Measurements from ENCODE around the gene AKNAD1. TPM values are rescaled to one million over a fixed set of nuclear protein-coding genes. Genes with fewer than 3 reads are reported as not detected.

Gene AKNAD1
- total and polyA plus RNA-seq, 10 of the 15 experiments (the other 5 are each of a cell fraction or from before 2014, with no cell fraction given), result 0.05 to 0.13 (median 0.10) TPM; not detected in 7

- ChIA-PET SMC1A (ENCODE audit: uncharacterized antibody, unreplicated experiment) (no interaction called here), CTCF (no interaction called here), POLR2A (no interaction called here), RAD21 (ENCODE audit: unreplicated experiment) (no interaction called here)
- Histone ChIP-seq H2AFZ (ENCODE audit: control insufficient read depth, low read depth, low read length) (no peak overlapping the region), H3K4me1 (ENCODE audit: control insufficient read depth, insufficient read depth, low read length) (no peaks in the 10 kb centered on the region), H4K20me1 (ENCODE audit: control insufficient read depth, insufficient read depth) (no peaks in the 10 kb centered on the region), H3K9ac (ENCODE audit: control insufficient read depth, insufficient read depth, low read length) (no peak overlapping the region), H3K9me3 (replicated peaks; ENCODE audit: control insufficient read depth, insufficient read depth, low read length) (no peaks in the 10 kb centered on the region), H3K4me3 (no peak overlapping the region), H3K79me2 (ENCODE audit: control insufficient read depth, insufficient read depth, low read length) (no peaks in the 10 kb centered on the region), H3K27me3 (replicated peaks in 1 of 2; ENCODE audit: control insufficient read depth in 2 of 2, insufficient read depth in 2 of 2, low read length in 1 of 2) (no peaks in the 10 kb centered on the region), H3K36me3 (ENCODE audit: control insufficient read depth in 2 of 2, insufficient read depth in 2 of 2, low read length in 1 of 2) (peaks cover 0 to 14% of the 10 kb centered on the region in 2 experiments; a peak in 2 of 4 replicates), H3K4me2 (ENCODE audit: control insufficient read depth, insufficient read depth) (no peak overlapping the region), H3K27ac (ENCODE audit: control insufficient read depth, insufficient read depth) (no peak overlapping the region)
- BruUV-seq (replicated peaks), result no TSS peak
- TF ChIP-seq ASH2L (IDR thresholded peaks at IDR 0.05; ENCODE audit: borderline replicate concordance, low read depth) (no peak), HCFC1 (IDR thresholded peaks at IDR 0.05; ENCODE audit: low read length) (no peak), RAD51 (IDR thresholded peaks at IDR 0.05) (no peak), ZNF622 (IDR thresholded peaks at IDR 0.05) (no peak)
- intact Hi-C loops (cut with micrococcal nuclease; ENCODE audit: unreplicated experiment), result no loop called here
- DNase-seq (ENCODE audit: low read depth, low spot score) (no peak), FAIRE-seq (no peak), ATAC-seq (no peak)
- in situ Hi-C loops (cut with MboI), result no loop called here
Measured at GRCh38 chr1:108777839-108778238, 79.1 kb downstream of the AKNAD1 start.

- RAD21 ChIA-PET (ENCODE audit: unreplicated experiment), result interaction anchor here (1.0 kb wide), 1 partner anchor 17 kb away, joined by 3 read pairs; no protein-coding TSS in a partner anchor
- intact Hi-C loops (cut with micrococcal nuclease; ENCODE audit: unreplicated experiment), result no loop called here
- FAIRE-seq, result no peak
- WGBS (ENCODE audit: insufficient coverage, insufficient replicate concordance, low lambda C conversion rate, missing lambda C conversion rate), result 88% methylated on average over 3 of the region's 3 CpGs
- Histone ChIP-seq H4K20me1 (ENCODE audit: control insufficient read depth, insufficient read depth) (no peaks in the 10 kb centered on the region), H3K27me3 (replicated peaks in 1 of 2; ENCODE audit: control insufficient read depth in 2 of 2, insufficient read depth in 2 of 2, low read length in 1 of 2) (no peaks in the 10 kb centered on the region), H3K79me2 (ENCODE audit: control insufficient read depth, insufficient read depth, low read length) (no peaks in the 10 kb centered on the region), H3K4me2 (ENCODE audit: control insufficient read depth, insufficient read depth) (no peak overlapping the region), H3K9ac (ENCODE audit: control insufficient read depth, insufficient read depth, low read length) (no peak overlapping the region), H3K36me3 (ENCODE audit: control insufficient read depth in 2 of 2, insufficient read depth in 2 of 2, low read length in 1 of 2) (peaks cover 0 to 5% of the 10 kb centered on the region in 2 experiments; a peak in 3 of 4 replicates), H3K4me3 (no peak overlapping the region), H3K4me1 (ENCODE audit: control insufficient read depth, insufficient read depth, low read length) (no peaks in the 10 kb centered on the region), H2AFZ (ENCODE audit: control insufficient read depth, low read depth, low read length) (no peak overlapping the region), H3K9me3 (replicated peaks; ENCODE audit: control insufficient read depth, insufficient read depth, low read length) (no peaks in the 10 kb centered on the region), H3K27ac (ENCODE audit: control insufficient read depth, insufficient read depth) (no peak overlapping the region)
- SMC1A ChIA-PET (ENCODE audit: uncharacterized antibody, unreplicated experiment), result no interaction called here
- POLR2A ChIA-PET, result interaction anchor here (0.6 to 1.4 kb wide), 3 partner anchors 13 to 27 kb away, joined by 3 to 6 read pairs (median 3); no protein-coding TSS in a partner anchor
- no TSS peak for BruUV-seq (replicated peaks)
- CTCF ChIA-PET, result no interaction called here
- in situ Hi-C loops (cut with MboI), result no loop called here
- no peak for DNase-seq (ENCODE audit: low read depth, low spot score)
- ATAC-seq, result no peak
- TF ChIP-seq SKIL (IDR thresholded peaks at IDR 0.05; ENCODE audit: low read depth, poor library complexity, severe bottlenecking), result no peak
- no peak for TF ChIP-seq MXI1 (IDR thresholded peaks at IDR 0.05; ENCODE audit: low read depth, low read length)
- no peak for TF ChIP-seq MTA3 (IDR thresholded peaks at IDR 0.05; ENCODE audit: borderline replicate concordance, low read length)
- no peak for TF ChIP-seq DPF2 (IDR thresholded peaks at IDR 0.05)
- no peak for TF ChIP-seq CREB1 (IDR thresholded peaks at IDR 0.05; ENCODE audit: low read depth)
- no peak for TF ChIP-seq PBX3 (IDR thresholded peaks at IDR 0.05; ENCODE audit: insufficient replicate concordance, low read depth, low read length)
- TF ChIP-seq POLR2A (IDR thresholded peaks at IDR 0.05; ENCODE audit: low read depth, low read length), result no peak
- no peak for TF ChIP-seq CHD1 (IDR thresholded peaks at IDR 0.05; ENCODE audit: low read depth, low read length)
- TF ChIP-seq TAF1 (IDR thresholded peaks at IDR 0.05; ENCODE audit: borderline replicate concordance, low read depth, low read length), result no peak
- TF ChIP-seq RUNX3 (IDR thresholded peaks at IDR 0.05; ENCODE audit: low read length), result no peak
- no peak for TF ChIP-seq NFIC (IDR thresholded peaks at IDR 0.05; ENCODE audit: low read depth, low read length)
- TF ChIP-seq BMI1 (IDR thresholded peaks at IDR 0.05; ENCODE audit: borderline replicate concordance), result no peak
Measured at GRCh38 chr1:108767708-108768107, 89.2 kb downstream of the AKNAD1 start.

Measured in GM12878 (cell line).